ENCODE measurements around the gene ROBO1.

DNA sequence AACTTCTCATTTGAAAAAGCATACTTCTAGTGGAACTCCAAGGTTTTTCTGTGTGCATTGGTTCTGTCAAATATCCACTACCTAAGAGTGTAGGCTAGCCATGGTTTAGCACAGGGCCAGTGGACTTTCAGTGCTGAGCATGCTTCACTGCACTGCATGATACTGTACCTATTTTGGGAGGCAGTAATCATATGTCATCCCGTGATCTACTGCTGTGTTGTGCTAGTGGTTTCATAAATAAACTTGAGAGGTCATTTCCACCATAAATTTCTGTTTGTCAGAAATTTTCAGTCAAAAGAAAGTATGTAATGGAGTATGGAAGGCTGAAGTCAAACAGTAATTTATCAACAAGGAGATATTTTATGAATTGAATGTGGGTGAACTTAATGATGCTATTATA, 203.6 kb downstream of the ROBO1 start:
- TF ChIP-seq, protein P1, sequence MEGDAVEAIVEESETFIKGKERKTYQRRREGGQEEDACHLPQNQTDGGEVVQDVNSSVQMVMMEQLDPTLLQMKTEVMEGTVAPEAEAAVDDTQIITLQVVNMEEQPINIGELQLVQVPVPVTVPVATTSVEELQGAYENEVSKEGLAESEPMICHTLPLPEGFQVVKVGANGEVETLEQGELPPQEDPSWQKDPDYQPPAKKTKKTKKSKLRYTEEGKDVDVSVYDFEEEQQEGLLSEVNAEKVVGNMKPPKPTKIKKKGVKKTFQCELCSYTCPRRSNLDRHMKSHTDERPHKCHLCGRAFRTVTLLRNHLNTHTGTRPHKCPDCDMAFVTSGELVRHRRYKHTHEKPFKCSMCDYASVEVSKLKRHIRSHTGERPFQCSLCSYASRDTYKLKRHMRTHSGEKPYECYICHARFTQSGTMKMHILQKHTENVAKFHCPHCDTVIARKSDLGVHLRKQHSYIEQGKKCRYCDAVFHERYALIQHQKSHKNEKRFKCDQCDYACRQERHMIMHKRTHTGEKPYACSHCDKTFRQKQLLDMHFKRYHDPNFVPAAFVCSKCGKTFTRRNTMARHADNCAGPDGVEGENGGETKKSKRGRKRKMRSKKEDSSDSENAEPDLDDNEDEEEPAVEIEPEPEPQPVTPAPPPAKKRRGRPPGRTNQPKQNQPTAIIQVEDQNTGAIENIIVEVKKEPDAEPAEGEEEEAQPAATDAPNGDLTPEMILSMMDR (IDR thresholded peaks at IDR 0.05): no peak
- no peak for TF ChIP-seq POLR2A (IDR thresholded peaks at IDR 0.05)
